ENCODE measurements around the gene PYHIN1. TPM values are rescaled to one million over a fixed set of nuclear protein-coding genes. Genes with fewer than 3 reads are reported as not detected.

The PYHIN1 gene
- total RNA-seq, 1 donor from 2014 or later: not detected

- no peaks in the 10 kb centered on the region for H3K36me3 ChIP-seq (ENCODE audit: control insufficient read depth, insufficient read depth, low read length)
- no peaks in the 10 kb centered on the region for H3K27me3 ChIP-seq (ENCODE audit: control insufficient read depth, insufficient read depth, low read length)
- no peak for TF ChIP-seq CTCF (IDR thresholded peaks at IDR 0.05; ENCODE audit: insufficient read depth, low read length, severe bottlenecking)
- H3K4me3 ChIP-seq (ENCODE audit: low read depth, low read length): no peak overlapping the region
- no peak for FAIRE-seq
- no peak for DNase-seq (ENCODE audit: low read depth)
Measured at GRCh38 chr1:158998037-158998780, 66.9 kb downstream of the PYHIN1 start.

GRCh38 chr1:158998781-158999161 lies 67.4 kb downstream of the PYHIN1 start:
- peak; percentile 76 for TF ChIP-seq CTCF (IDR thresholded peaks at IDR 0.05; ENCODE audit: insufficient read depth, low read length, severe bottlenecking)
- Histone ChIP-seq H3K27me3 (ENCODE audit: control insufficient read depth, insufficient read depth, low read length) (no peaks in the 10 kb centered on the region), H3K36me3 (ENCODE audit: control insufficient read depth, insufficient read depth, low read length) (no peaks in the 10 kb centered on the region), H3K4me3 (ENCODE audit: low read depth, low read length) (peak overlapping the region; percentile 31)
- peak; percentile 68 for DNase-seq (ENCODE audit: low read depth)
- FAIRE-seq: no peak

- FAIRE-seq (peak; percentile 64), DNase-seq (ENCODE audit: low read depth) (peak; percentile 77)
- TF ChIP-seq CTCF (IDR thresholded peaks at IDR 0.05; ENCODE audit: insufficient read depth, low read length, severe bottlenecking): no peak
- peak overlapping the region; percentile 29 for H3K4me3 ChIP-seq (ENCODE audit: low read depth, low read length)
- H3K36me3 ChIP-seq (ENCODE audit: control insufficient read depth, insufficient read depth, low read length): no peaks in the 10 kb centered on the region
- no peaks in the 10 kb centered on the region for H3K27me3 ChIP-seq (ENCODE audit: control insufficient read depth, insufficient read depth, low read length)
Measured at GRCh38 chr1:158999316-159000069, 68.1 kb downstream of the PYHIN1 start.

GRCh38 chr1:159000070-159000409 lies 68.7 kb downstream of the PYHIN1 start:
- TF ChIP-seq CTCF (IDR thresholded peaks at IDR 0.05; ENCODE audit: insufficient read depth, low read length, severe bottlenecking): no peak

GRCh38 chr1:159000625-159001024 lies 69.3 kb downstream of the PYHIN1 start:
- DNase-seq (ENCODE audit: low read depth) (peak; percentile 95), FAIRE-seq (peak; percentile 18)
- Histone ChIP-seq H3K4me3 (ENCODE audit: low read depth, low read length) (no peak overlapping the region), H3K27me3 (ENCODE audit: control insufficient read depth, insufficient read depth, low read length) (no peaks in the 10 kb centered on the region), H3K36me3 (ENCODE audit: control insufficient read depth, insufficient read depth, low read length) (no peaks in the 10 kb centered on the region)
- no peak for TF ChIP-seq CTCF (IDR thresholded peaks at IDR 0.05; ENCODE audit: insufficient read depth, low read length, severe bottlenecking)

More at GRCh38 chr1:159000070-159000409, 68.7 kb downstream of the PYHIN1 start:
- DNase-seq (ENCODE audit: low read depth) (no peak), FAIRE-seq (no peak)
- H3K27me3 ChIP-seq (ENCODE audit: control insufficient read depth, insufficient read depth, low read length): no peaks in the 10 kb centered on the region
- H3K36me3 ChIP-seq (ENCODE audit: control insufficient read depth, insufficient read depth, low read length): no peaks in the 10 kb centered on the region
- H3K4me3 ChIP-seq (ENCODE audit: low read depth, low read length): peak overlapping the region; percentile 29
